Spleen (tissue), 11 donors: Measurements from ENCODE around the gene ZDHHC20. TPM values are rescaled to one million over a fixed set of nuclear protein-coding genes. Genes with fewer than 3 reads are reported as not detected.

Experiments used
- DNase-seq: peaks from one replicate; pipeline ENCODE4 v3.0.0-alpha.2; 2020
- H3K27ac ChIP-seq, 8 donors: fragments of 200-600 bp; sonication (generic) in 7 of 8; 1 replicate in 4 of 8; 2 replicates in 4 of 8; pipeline versions ENCODE4 v1.5.0 to v1.8.0; 2016 to 2021; ENCODE audit warnings: inconsistent platforms in 4 of 8, mild to moderate bottlenecking in 4 of 8, moderate library complexity in 1 of 8
- H3K27me3 ChIP-seq, 7 donors: fragments of 200-600 bp; sonication (generic) in 6 of 7; replicated peaks in 1 of 7; 1 replicate in 4 of 7; 2 replicates in 3 of 7; pipeline versions ENCODE4 v1.5.0 to v1.8.0; 2016 to 2021; ENCODE audit warnings: inconsistent platforms in 3 of 7, mild to moderate bottlenecking in 1 of 7
- H3K36me3 ChIP-seq, 6 donors: fragments of 200-600 bp; sonication (generic) in 5 of 6; 1 replicate in 4 of 6; 2 replicates in 2 of 6; pipeline versions ENCODE4 v1.5.0 to v1.8.0; 2016 to 2021; ENCODE audit warnings: inconsistent platforms in 2 of 6
- H3K4me1 ChIP-seq, 6 donors: fragments of 200-600 bp; sonication (generic) in 5 of 6; 1 replicate in 3 of 6; 2 replicates in 3 of 6; pipeline versions ENCODE4 v1.5.0 to v1.8.0; 2016 to 2021; ENCODE audit warnings: inconsistent platforms in 3 of 6
- H3K4me3 ChIP-seq, 8 donors: fragments of 200-600 bp; sonication (generic) in 7 of 8; 1 replicate in 4 of 8; 2 replicates in 4 of 8; pipeline versions ENCODE4 v1.5.0 to v1.8.0; 2016 to 2021; ENCODE audit warnings: inconsistent platforms in 4 of 8, mild to moderate bottlenecking in 4 of 8, moderate library complexity in 2 of 8
- H3K9me3 ChIP-seq, 8 donors: fragments of 200-600 bp; sonication (generic) in 7 of 8; 1 replicate in 4 of 8; 2 replicates in 4 of 8; pipeline versions ENCODE4 v1.5.0 to v1.8.0; 2016 to 2021; ENCODE audit warnings: inconsistent platforms in 4 of 8
- POLR2A ChIP-seq, 3 donors: fragments of 450-650 bp; IDR thresholded peaks; one replicate each; pipeline ENCODE4 v1.5.1; 2017; ENCODE audit warnings: antibody characterized with exemption in 3 of 3, mild to moderate bottlenecking in 1 of 3
- POLR2AphosphoS5 ChIP-seq, 3 donors: sonication (generic); formaldehyde crosslinking; IDR thresholded peaks; one replicate each; pipeline ENCODE4 v1.5.1; 2017; ENCODE audit warnings: antibody characterized with exemption in 3 of 3
- WGBS, 5 donors: extraction: QIAGEN DNeasy Blood & Tissue Kit in 3 of 5; methylation state at CpG; one replicate each; pipeline versions ENCODE4 v1.1.5 to v1.1.7; 2013 to 2018; 5-methylcytosine and 5-hydroxymethylcytosine counted together
- intact Hi-C: fragments of 100-400 bp; cut with DNase I; formaldehyde crosslinking; loops from one replicate; pipeline ENCODE4 v1.15.0; 2023; ENCODE audit warnings: low total_unique reads
- polyA plus RNA-seq, 3 donors: library from polyadenylated mRNA; stranded (reverse); fragments of 200-250 nt; gene quantifications; one replicate each; pipeline ENCODE4 v1.2.1, GENCODE V29; 2013
- total RNA-seq, 7 donors: library from RNA; depleted of rRNA in 3 of 7; stranded (reverse); fragments of >200 nt in 3 of 7; fragmentation: NEBNext Ultra II Directional in 4 of 7; extraction: Animal tissue kit (Norgen Biotek cat#: 25700) in 4 of 7; gene quantifications; one replicate each; pipeline versions ENCODE4 v1.1.0 to v1.2.1, GENCODE V29; 2016 to 2021
- TF ChIP-seq, protein P1 (sequence below), 11 experiments: fragments of 200-600 bp in 7 of 11; fragments of 450-650 bp in 4 of 11; sonication (generic) in 4 of 11; IDR thresholded peaks in 8 of 11; conservative IDR thresholded peaks in 3 of 11; 1 replicate in 7 of 11; 2 replicates in 4 of 11; pipeline versions ENCODE4 v1.4.0 to v1.8.0; 2016 to 2021; ENCODE audit warnings: antibody characterized with exemption in 11 of 11, inconsistent platforms in 4 of 11, mild to moderate bottlenecking in 1 of 11
- donor health status: healthy with polysubstance abuse.
- donor health status: DM: no; HTN: no; CAD: no; lungs with moderate emphysema.
- donor health status: DM: no; HTN: no; CAD: no.
- donor health status: Bipolar disorder and iron deficiency.
- donor health status: healthy.
- donor health status: DM: no; HTN: no; CAD: no.
- donor health status: DM: yes; HTN: yes; CAD: no.

The ZDHHC20 gene
- total and polyA plus RNA-seq, 10 donors = 15.6 to 110 (median 80.5) TPM

DNA sequence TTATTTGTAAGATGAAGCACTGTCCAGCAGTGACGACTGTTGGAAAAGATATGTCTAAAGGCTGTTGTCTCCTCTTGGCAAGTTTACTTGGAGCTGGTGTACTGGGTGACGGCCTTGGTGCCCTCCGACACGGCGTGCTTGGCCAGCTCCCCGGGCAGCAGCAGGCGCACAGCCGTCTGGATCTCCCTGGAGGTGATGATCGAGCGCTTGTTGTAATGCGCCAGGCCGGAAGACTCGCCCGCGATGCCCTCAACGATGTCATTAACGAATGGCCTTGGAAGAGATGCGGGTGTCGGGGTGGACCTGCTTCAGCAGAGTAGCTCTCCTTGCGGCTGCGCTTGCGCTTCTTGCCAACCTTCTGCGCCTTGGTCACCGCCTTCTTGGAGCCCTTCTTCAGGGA lies 24.6 kb upstream of the ZDHHC20 start:
- H3K27me3 ChIP-seq = peaks cover 0 to 5% (median 0%) of the 10 kb centered on the region in 7 donors
- TF ChIP-seq POLR2A (IDR thresholded peaks at IDR 0.05) = no peak
- TF ChIP-seq, protein P1, sequence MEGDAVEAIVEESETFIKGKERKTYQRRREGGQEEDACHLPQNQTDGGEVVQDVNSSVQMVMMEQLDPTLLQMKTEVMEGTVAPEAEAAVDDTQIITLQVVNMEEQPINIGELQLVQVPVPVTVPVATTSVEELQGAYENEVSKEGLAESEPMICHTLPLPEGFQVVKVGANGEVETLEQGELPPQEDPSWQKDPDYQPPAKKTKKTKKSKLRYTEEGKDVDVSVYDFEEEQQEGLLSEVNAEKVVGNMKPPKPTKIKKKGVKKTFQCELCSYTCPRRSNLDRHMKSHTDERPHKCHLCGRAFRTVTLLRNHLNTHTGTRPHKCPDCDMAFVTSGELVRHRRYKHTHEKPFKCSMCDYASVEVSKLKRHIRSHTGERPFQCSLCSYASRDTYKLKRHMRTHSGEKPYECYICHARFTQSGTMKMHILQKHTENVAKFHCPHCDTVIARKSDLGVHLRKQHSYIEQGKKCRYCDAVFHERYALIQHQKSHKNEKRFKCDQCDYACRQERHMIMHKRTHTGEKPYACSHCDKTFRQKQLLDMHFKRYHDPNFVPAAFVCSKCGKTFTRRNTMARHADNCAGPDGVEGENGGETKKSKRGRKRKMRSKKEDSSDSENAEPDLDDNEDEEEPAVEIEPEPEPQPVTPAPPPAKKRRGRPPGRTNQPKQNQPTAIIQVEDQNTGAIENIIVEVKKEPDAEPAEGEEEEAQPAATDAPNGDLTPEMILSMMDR (IDR thresholded peaks at IDR 0.05 in 8 of 11, conservative IDR thresholded peaks at IDR 0.05 in 3 of 11) = no peak
- no peak for TF ChIP-seq POLR2AphosphoS5 (IDR thresholded peaks at IDR 0.05)
- H3K4me1 ChIP-seq = peaks cover 0 to 7% (median 4%) of the 10 kb centered on the region in 6 donors
- no peak overlapping the region for H3K4me3 ChIP-seq
- peaks cover 0 to under 1% (median 0%) of the 10 kb centered on the region in 6 donors for H3K36me3 ChIP-seq
- peaks cover 0 to 38% (median 33%) of the 10 kb centered on the region in 8 donors for H3K9me3 ChIP-seq
- no peak for DNase-seq
- intact Hi-C loops = no loop called here
- 91 to 95% (median 93%) methylated on average over 20 to 24 of the region's 24 CpGs for WGBS, 5 donors
- H3K27ac ChIP-seq = no peak overlapping the region

DNA sequence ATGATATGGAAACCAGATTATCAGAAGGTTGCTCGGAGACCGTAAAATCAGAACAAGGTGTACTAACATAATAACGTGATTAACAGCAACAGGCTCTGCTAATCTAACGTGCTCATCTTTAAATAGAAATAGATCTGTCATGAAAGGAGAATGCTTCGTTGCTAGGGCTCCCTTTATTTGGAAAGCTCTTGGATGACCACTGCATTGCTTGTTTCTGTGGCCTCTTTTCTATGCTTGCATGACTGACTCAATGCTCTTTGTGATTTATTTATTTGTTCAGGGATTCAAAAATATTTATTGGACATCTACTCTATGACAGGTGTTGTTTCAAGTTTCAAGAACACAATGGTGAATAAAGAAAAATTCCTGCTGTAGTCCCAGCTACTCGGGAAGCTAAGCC lies 22.3 kb upstream of the ZDHHC20 start:
- intact Hi-C loops = no loop called here
- no peak for TF ChIP-seq POLR2A (IDR thresholded peaks at IDR 0.05)
- TF ChIP-seq, protein P1 (IDR thresholded peaks at IDR 0.05 in 8 of 11, conservative IDR thresholded peaks at IDR 0.05 in 3 of 11) = no peak
- TF ChIP-seq POLR2AphosphoS5 (IDR thresholded peaks at IDR 0.05) = no peak
- no peaks in the 10 kb centered on the region for H3K36me3 ChIP-seq

DNA sequence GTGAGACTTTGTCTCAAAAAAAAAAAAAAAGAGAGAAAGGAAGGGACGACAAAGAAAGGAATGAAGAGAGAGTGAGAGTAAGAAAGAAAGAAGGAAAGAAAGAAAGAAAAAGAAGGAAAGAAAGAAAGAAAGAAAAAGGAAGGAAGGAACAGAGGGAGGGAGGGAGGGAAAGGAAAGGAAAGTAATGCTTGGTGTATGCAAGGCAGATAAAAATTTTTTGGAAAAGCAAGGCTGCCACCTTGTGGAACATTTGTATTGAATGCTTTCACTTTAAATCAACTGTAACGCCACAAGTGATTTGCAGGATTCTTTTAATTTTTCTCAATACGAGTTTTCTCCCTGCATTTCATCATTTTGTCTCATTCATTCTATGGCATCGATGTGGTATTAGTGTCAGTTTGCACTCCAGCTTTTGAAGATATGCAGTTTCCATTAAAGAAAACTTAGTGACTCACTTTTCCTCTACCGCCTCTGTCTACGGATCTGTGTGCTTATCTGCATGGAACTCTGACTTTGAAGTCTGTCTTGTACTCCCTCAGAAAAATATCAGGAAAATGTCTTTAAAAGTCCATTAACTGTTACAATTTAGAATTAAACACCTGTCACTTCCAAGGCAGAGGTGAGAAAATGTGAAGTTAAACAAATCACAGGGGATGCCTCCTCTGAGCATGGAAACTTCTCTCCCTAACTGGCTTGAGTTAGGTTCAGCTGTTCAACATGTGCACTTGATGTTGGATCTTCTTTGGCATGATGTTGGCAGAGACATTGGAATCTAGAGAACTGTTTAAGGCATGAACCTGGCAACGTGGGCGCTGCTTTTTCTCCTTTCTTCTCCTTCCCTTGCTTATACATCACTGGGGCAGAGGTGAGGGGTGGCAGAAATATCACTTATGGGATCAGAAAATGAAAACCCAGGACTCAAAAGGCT lies 20.0 kb upstream of the ZDHHC20 start:
- Histone ChIP-seq H3K9me3 (no peaks in the 10 kb centered on the region), H3K4me1 (peaks cover 3 to 23% (median 14%) of the 10 kb centered on the region in 6 donors), H3K36me3 (no peaks in the 10 kb centered on the region), H3K27ac (no peak overlapping the region), H3K4me3 (no peak overlapping the region), H3K27me3 (peaks cover 0 to 5% (median 0%) of the 10 kb centered on the region in 7 donors)
- no peak for DNase-seq
- intact Hi-C loops = loop anchor here (5.0 kb wide), 2 partner anchors 182 to 367 kb away; no protein-coding TSS in a partner anchor
- WGBS, 5 donors = 35 to 39% (median 38%) methylated on average over 8 of the region's 8 CpGs
- TF ChIP-seq, protein P1 (IDR thresholded peaks at IDR 0.05 in 8 of 11, conservative IDR thresholded peaks at IDR 0.05 in 3 of 11) = peak; percentile 43 to 77 (median 68)
- TF ChIP-seq POLR2AphosphoS5 (IDR thresholded peaks at IDR 0.05) = no peak

More for the DNA sequence above, 22.3 kb upstream of the ZDHHC20 start:
- peaks cover 0 to 5% (median 0%) of the 10 kb centered on the region in 7 donors for H3K27me3 ChIP-seq
- H3K4me3 ChIP-seq = no peak overlapping the region
- peaks cover 0 to 14% (median 10%) of the 10 kb centered on the region in 8 donors for H3K9me3 ChIP-seq
- WGBS, 5 donors = 76 to 83% (median 79%) methylated on average over 6 of the region's 6 CpGs
- H3K27ac ChIP-seq = no peak overlapping the region
- no peak for DNase-seq
- peaks cover 3 to 21% (median 14%) of the 10 kb centered on the region in 6 donors for H3K4me1 ChIP-seq
